HG03097 (cell line): ENCODE data around the gene TMED5.
"Not testable (repeated sequence)": the region's sequence is repeated elsewhere in the genome, so short reads cannot be mapped to it uniquely, and the experiment has no call there.

Experiments used
- ATAC-seq: cut with Tn5 transposase; IDR thresholded peaks from one replicate; pipeline ENCODE4 v1.9.1; 2021; ENCODE audit not compliant: unreplicated experiment, low FRiP score

TMED5 gene

DNA sequence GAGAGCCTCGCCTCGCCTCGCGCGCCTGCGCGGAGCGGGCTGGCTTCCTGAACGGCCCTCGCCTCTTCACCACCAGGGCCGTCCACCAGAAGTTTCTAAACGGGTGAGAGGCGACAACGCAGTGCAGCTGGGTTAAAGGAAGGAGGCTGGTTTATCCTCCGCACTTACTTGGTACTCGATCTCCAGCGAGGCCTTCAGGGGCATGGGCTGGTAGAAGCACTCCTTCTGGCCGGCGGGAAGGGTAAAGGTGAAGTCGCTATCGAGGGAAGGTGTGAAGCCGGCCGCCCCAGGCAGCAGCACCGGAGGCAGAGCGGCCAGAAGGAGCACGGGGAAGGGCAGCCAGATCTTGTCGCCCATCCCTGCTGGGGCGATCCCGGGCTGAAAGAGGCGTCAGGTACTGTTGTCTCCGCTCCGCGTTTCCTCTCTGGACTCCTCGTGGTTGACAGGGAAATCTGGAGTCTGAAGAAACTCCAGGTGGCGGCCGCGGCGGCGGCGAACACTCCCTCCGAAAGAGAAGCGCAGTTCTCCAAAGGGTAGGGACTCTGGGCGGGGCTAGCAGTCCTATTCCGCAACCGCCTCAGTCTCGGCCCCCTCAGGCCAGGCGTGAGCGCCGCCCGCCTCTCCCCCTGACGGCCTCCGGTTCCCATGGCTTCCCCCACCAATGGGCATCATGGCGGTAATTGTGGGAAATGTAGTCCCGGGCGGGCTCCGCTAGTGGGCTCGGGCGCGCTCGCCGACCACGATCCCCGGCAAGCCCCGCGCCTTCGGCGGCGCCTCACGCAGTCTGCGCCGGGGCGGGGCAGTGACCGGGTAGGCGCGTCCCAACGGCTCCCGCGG is at the start of gene TMED5:
TMED5 (minus strand) TSS at position 528 of the 837 bp plus-strand sequence; CDS start at position 357, 171 bp downstream.
- ATAC-seq = peak; percentile 84

- no peak for ATAC-seq
Observed at GRCh38 chr1:93223023-93223675, 42.9 kb upstream of the TMED5 start.

GRCh38 chr1:93221913-93222312 is 41.7 kb upstream of the TMED5 start:
- ATAC-seq = no peak

DNA sequence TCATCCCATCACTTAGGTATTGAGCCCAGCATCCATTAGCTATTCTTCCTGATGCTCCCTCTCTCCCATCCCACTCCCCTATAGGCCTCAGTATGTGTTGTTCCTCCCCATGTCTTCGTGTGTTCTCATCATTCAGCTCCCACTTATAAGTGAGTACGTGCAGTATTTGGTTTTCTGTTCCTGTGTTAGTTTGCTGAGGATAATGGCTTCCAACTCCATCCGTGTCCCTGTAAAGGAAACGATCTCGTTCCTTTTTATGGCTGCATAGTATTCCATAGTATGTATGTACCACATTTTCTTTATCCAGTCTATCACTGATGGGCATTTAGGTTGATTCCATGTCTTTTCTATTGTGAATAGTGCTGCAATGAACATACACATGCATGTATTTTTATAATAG is 40.5 kb upstream of the TMED5 start:
- ATAC-seq = not testable (repeated sequence)

- no peak for ATAC-seq
Observed at GRCh38 chr1:93219443-93219842, 39.2 kb upstream of the TMED5 start.

DNA sequence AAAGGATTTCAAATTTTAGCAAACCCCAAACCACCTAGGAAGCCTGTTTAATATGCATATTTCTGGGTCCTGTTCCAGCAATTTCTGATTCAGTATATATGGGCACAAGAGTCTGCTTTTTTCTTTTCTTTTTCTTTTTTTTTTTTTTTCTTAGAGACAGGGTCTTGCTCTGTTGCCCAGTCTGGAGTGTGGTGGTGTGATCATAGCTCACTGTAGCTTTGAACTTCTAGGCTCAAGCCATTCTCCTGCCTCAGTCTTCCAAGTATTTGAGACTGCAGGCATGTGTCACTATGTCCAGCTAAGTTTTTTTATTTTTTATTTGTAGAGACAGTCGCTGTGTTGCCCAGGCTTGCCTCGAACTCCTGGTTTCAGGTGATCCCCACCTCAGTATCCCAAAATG is 35.1 kb upstream of the TMED5 start:
- ATAC-seq = no peak

GRCh38 chr1:93207211-93207610 is 27.0 kb upstream of the TMED5 start:
- no peak for ATAC-seq

DNA sequence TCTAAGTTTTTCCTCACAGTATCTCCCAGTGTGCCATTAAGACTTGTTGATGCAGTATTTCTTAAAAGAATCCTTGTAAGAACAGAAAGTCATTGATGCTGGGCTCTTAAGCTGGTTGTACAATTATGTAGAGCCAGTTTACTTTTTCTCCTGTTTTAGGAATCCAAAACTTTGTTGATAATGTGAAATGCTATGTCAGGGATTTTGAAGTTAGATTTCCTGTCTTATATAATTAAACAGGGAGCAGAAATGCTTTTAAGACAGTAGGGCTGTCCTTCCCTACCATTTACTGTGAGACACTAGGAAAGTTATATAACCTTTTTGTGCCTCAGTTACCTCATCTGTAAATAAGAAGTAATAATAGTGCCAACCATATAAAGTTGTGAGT is 26.3 kb upstream of the TMED5 start:
- ATAC-seq = no peak

- no peak for ATAC-seq
Observed at GRCh38 chr1:93205892-93206566, 25.8 kb upstream of the TMED5 start.

GRCh38 chr1:93200714-93201113 is 20.5 kb upstream of the TMED5 start:
- no peak for ATAC-seq

DNA sequence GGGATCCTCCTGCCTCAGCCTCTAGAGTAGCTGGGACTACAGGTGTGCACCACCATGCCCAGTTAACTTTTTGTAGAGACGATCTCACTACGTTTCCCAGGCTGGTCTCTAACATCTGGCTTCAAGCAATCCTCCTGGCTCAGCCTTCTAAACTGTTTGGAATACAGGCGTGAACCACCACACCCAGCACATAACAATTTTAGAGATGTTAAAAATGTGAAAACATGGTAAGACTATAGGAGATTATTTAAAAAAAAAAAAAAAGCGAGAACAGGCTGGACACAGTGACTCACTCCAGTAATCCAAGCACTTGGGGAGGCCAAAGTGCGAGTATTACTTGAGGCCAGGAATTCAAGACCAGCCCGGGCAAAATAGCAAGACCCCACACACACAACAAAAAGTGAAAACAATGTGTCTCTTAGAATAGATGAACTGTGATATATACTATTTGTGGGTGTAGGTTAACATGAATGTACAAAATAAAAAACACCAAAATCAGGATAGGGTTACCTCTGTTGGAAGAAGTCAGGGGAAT is 19.9 kb upstream of the TMED5 start:
- ATAC-seq = no peak

GRCh38 chr1:93199150-93199549 is 18.9 kb upstream of the TMED5 start:
- ATAC-seq = no peak

DNA sequence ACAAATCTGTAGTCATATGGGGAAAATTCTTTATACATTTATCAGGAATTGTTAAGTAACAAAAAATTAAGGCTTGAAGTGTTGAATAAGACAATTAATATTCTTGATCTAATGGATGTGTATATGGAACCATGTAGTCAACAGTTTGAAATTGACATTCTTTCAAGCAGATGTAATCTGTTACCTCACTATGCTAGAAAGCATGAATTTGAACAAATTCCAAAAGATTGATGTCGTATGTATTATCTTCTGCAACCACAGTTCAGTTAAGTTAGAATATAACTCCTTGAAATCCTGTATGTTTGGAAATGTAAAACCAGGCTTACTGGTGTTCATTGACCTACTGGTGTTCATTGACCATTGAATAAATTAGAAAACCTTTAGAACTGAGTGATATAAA is 16.4 kb upstream of the TMED5 start:
- no peak for ATAC-seq

- no peak for ATAC-seq
Observed at GRCh38 chr1:93194231-93194990, 14.2 kb upstream of the TMED5 start.

- no peak for ATAC-seq
Observed at GRCh38 chr1:93190432-93190831, 10.2 kb upstream of the TMED5 start.

GRCh38 chr1:93186667-93187066 is 6.5 kb upstream of the TMED5 start:
- no peak for ATAC-seq

DNA sequence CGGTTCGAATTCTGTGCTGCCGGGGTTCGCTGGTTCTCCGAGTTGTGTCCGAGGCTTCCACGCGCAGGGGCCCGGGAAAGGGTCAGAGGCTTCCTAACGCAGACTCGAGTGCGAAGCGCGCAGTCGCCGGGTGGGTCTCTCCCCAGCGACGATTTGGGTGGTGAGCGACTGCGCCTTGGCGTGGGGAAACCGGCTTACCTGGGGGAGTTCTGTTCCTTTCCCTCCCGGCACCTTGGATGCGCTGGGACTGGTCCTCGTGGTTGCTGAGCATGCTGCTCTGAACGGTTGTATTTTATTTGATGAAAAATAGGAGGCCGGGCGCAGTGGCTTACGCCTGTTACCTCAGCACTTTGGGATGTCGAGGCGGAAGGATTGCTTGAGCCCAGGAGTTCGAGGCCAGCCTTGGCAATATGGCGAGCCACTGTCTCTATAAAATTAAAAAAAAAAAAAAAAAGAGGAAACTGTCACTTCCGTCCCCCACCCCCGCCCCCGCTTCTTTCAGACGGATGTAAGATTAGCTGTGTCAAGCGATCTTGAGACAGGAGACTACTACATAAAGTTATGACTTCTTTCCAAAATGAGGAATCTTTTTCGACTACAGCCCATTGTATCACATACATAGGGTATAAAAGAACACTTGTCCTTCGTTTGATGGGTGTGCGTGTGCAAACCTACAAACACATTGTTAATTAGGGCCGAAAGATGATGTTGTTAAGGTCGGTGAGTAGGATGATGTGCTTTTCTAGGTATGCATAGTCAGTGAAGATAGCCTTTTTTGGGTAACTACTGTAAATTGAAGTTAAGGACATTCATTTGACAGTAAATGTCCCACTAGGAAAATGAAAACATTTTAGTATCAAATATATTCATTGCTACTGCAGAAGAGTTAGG is 755 bp upstream of the TMED5 start, which contains the start of gene CCDC18:
CCDC18 (plus strand) TSS at position 2 of the 891 bp plus-strand sequence. CDS start 2,638 bp downstream, outside the sequence.
- peak; percentile 3 for ATAC-seq

GRCh38 chr1:93178418-93178817 is 1.8 kb downstream of the TMED5 start:
- no peak for ATAC-seq

DNA sequence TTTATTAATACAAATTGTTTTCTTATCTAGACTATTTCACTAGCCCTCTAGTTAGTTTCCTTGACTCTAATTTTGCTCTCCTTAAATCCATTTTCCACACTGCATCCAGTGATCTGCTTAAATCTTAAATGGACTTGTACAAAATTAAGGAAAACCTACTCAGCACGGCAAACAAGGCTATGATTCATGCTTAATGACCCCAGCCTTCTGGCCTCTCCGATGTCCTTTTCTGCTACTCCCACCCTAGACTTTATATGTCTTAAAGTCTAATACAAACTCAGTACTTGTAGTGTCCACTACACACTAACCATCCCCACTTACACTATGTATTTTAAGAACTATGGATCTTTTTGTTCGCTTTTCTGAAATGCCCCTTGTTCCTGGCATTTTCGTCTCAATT is 2.2 kb downstream of the TMED5 start:
- no peak for ATAC-seq
